Spleen (tissue), 11 donors: ENCODE data around the gene PTPRM. TPM values are rescaled to one million over a fixed set of nuclear protein-coding genes. Genes with fewer than 3 reads are reported as not detected.

Source experiments
- DNase-seq: peaks from one replicate; pipeline ENCODE4 v3.0.0-alpha.2; 2020
- H3K27ac ChIP-seq, 8 donors: fragments of 200-600 bp; sonication (generic) in 7 of 8; 1 replicate in 4 of 8; 2 replicates in 4 of 8; pipeline versions ENCODE4 v1.5.0 to v1.8.0; 2016 to 2021; ENCODE audit warnings: inconsistent platforms in 4 of 8, mild to moderate bottlenecking in 4 of 8, moderate library complexity in 1 of 8
- H3K27me3 ChIP-seq, 7 donors: fragments of 200-600 bp; sonication (generic) in 6 of 7; replicated peaks in 1 of 7; 1 replicate in 4 of 7; 2 replicates in 3 of 7; pipeline versions ENCODE4 v1.5.0 to v1.8.0; 2016 to 2021; ENCODE audit warnings: inconsistent platforms in 3 of 7, mild to moderate bottlenecking in 1 of 7
- H3K36me3 ChIP-seq, 6 donors: fragments of 200-600 bp; sonication (generic) in 5 of 6; 1 replicate in 4 of 6; 2 replicates in 2 of 6; pipeline versions ENCODE4 v1.5.0 to v1.8.0; 2016 to 2021; ENCODE audit warnings: inconsistent platforms in 2 of 6
- H3K4me1 ChIP-seq, 6 donors: fragments of 200-600 bp; sonication (generic) in 5 of 6; 1 replicate in 3 of 6; 2 replicates in 3 of 6; pipeline versions ENCODE4 v1.5.0 to v1.8.0; 2016 to 2021; ENCODE audit warnings: inconsistent platforms in 3 of 6
- H3K4me3 ChIP-seq, 8 donors: fragments of 200-600 bp; sonication (generic) in 7 of 8; 1 replicate in 4 of 8; 2 replicates in 4 of 8; pipeline versions ENCODE4 v1.5.0 to v1.8.0; 2016 to 2021; ENCODE audit warnings: inconsistent platforms in 4 of 8, mild to moderate bottlenecking in 4 of 8, moderate library complexity in 2 of 8
- H3K9me3 ChIP-seq, 8 donors: fragments of 200-600 bp; sonication (generic) in 7 of 8; 1 replicate in 4 of 8; 2 replicates in 4 of 8; pipeline versions ENCODE4 v1.5.0 to v1.8.0; 2016 to 2021; ENCODE audit warnings: inconsistent platforms in 4 of 8
- POLR2A ChIP-seq, 3 donors: fragments of 450-650 bp; IDR thresholded peaks; one replicate each; pipeline ENCODE4 v1.5.1; 2017; ENCODE audit warnings: antibody characterized with exemption in 3 of 3, mild to moderate bottlenecking in 1 of 3
- POLR2AphosphoS5 ChIP-seq, 3 donors: sonication (generic); formaldehyde crosslinking; IDR thresholded peaks; one replicate each; pipeline ENCODE4 v1.5.1; 2017; ENCODE audit warnings: antibody characterized with exemption in 3 of 3
- WGBS, 5 donors: extraction: QIAGEN DNeasy Blood & Tissue Kit in 3 of 5; methylation state at CpG; one replicate each; pipeline versions ENCODE4 v1.1.5 to v1.1.7; 2013 to 2018; 5-methylcytosine and 5-hydroxymethylcytosine counted together
- intact Hi-C: fragments of 100-400 bp; cut with DNase I; formaldehyde crosslinking; loops from one replicate; pipeline ENCODE4 v1.15.0; 2023; ENCODE audit warnings: low total_unique reads
- polyA plus RNA-seq, 3 donors: library from polyadenylated mRNA; stranded (reverse); fragments of 200-250 nt; gene quantifications; one replicate each; pipeline ENCODE4 v1.2.1, GENCODE V29; 2013
- total RNA-seq, 7 donors: library from RNA; depleted of rRNA in 3 of 7; stranded (reverse); fragments of >200 nt in 3 of 7; fragmentation: NEBNext Ultra II Directional in 4 of 7; extraction: Animal tissue kit (Norgen Biotek cat#: 25700) in 4 of 7; gene quantifications; one replicate each; pipeline versions ENCODE4 v1.1.0 to v1.2.1, GENCODE V29; 2016 to 2021
- TF ChIP-seq, protein P1 (sequence below), 11 experiments: fragments of 200-600 bp in 7 of 11; fragments of 450-650 bp in 4 of 11; sonication (generic) in 4 of 11; IDR thresholded peaks in 8 of 11; conservative IDR thresholded peaks in 3 of 11; 1 replicate in 7 of 11; 2 replicates in 4 of 11; pipeline versions ENCODE4 v1.4.0 to v1.8.0; 2016 to 2021; ENCODE audit warnings: antibody characterized with exemption in 11 of 11, inconsistent platforms in 4 of 11, mild to moderate bottlenecking in 1 of 11
- donor health status: healthy with polysubstance abuse.
- donor health status: DM: no; HTN: no; CAD: no; lungs with moderate emphysema.
- donor health status: DM: no; HTN: no; CAD: no.
- donor health status: Bipolar disorder and iron deficiency.
- donor health status: healthy.
- donor health status: DM: no; HTN: no; CAD: no.
- donor health status: DM: yes; HTN: yes; CAD: no.

The PTPRM gene
- total and polyA plus RNA-seq, 10 donors = 23.5 to 97.8 (median 62.8) TPM

DNA sequence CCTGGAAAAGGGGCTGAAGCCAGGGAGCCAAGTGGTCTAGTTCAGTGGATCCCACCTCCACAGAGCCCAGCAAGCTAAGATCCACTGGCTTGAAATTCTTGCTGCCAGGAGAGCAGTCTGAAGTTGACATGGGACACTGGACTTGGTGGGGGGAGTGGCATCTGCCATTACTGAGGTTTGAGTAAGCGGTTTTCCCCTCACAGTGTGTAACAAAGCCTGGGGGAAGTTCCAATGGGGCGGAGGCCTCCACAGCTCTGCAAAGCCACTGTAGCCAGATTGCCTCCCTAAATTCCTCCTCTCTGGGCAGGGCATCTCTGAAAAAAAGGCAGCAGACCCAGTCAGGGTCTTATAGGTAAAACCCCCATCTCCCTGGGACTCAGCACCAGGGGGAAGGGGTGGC lies 144.4 kb downstream of the PTPRM start:
- no peak for TF ChIP-seq POLR2A (IDR thresholded peaks at IDR 0.05)
- TF ChIP-seq, protein P1, sequence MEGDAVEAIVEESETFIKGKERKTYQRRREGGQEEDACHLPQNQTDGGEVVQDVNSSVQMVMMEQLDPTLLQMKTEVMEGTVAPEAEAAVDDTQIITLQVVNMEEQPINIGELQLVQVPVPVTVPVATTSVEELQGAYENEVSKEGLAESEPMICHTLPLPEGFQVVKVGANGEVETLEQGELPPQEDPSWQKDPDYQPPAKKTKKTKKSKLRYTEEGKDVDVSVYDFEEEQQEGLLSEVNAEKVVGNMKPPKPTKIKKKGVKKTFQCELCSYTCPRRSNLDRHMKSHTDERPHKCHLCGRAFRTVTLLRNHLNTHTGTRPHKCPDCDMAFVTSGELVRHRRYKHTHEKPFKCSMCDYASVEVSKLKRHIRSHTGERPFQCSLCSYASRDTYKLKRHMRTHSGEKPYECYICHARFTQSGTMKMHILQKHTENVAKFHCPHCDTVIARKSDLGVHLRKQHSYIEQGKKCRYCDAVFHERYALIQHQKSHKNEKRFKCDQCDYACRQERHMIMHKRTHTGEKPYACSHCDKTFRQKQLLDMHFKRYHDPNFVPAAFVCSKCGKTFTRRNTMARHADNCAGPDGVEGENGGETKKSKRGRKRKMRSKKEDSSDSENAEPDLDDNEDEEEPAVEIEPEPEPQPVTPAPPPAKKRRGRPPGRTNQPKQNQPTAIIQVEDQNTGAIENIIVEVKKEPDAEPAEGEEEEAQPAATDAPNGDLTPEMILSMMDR (IDR thresholded peaks at IDR 0.05 in 8 of 11, conservative IDR thresholded peaks at IDR 0.05 in 3 of 11) = no peak
- no peak for TF ChIP-seq POLR2AphosphoS5 (IDR thresholded peaks at IDR 0.05)
- no peak overlapping the region for H3K4me3 ChIP-seq
- peaks cover 0 to 36% (median 5%) of the 10 kb centered on the region in 8 donors for H3K9me3 ChIP-seq
- no peak overlapping the region for H3K27ac ChIP-seq
- no peak for DNase-seq
- H3K4me1 ChIP-seq = no peaks in the 10 kb centered on the region
- intact Hi-C loops = no loop called here
- 79 to 100% (median 92%) methylated on average over 2 of the region's 2 CpGs for WGBS, 5 donors
- no peaks in the 10 kb centered on the region for H3K36me3 ChIP-seq
- H3K27me3 ChIP-seq = no peaks in the 10 kb centered on the region

DNA sequence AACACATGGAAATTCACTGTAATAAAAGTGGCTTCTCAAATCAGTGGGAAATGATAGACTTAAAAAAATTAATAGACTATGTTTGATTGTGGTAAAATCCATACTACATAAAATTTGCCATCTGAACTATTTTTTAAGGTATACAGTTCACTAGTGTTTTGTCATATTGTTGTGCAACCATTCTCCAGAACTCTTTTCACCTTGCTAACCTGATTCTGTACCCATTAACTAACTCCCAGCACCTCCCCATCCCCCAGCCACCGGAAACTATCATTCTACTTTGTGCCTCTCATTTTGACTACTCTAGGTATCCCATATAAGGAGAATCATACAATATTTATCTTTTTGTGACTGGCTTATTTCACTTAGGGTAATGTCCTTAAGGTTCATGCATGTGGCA lies 153.3 kb downstream of the PTPRM start:
- Histone ChIP-seq H3K36me3 (no peaks in the 10 kb centered on the region), H3K27me3 (no peaks in the 10 kb centered on the region), H3K9me3 (peaks cover 0 to 37% (median 18%) of the 10 kb centered on the region in 8 donors), H3K27ac (no peak overlapping the region), H3K4me1 (no peaks in the 10 kb centered on the region), H3K4me3 (no peak overlapping the region)
- TF ChIP-seq POLR2A (IDR thresholded peaks at IDR 0.05) = no peak
- TF ChIP-seq POLR2AphosphoS5 (IDR thresholded peaks at IDR 0.05) = no peak
- TF ChIP-seq, protein P1 (IDR thresholded peaks at IDR 0.05 in 8 of 11, conservative IDR thresholded peaks at IDR 0.05 in 3 of 11) = no peak
- intact Hi-C loops = no loop called here
- WGBS, 5 donors = 75 to 95% (median 82%) methylated on average over 1 of the region's 1 CpG
- DNase-seq = no peak

DNA sequence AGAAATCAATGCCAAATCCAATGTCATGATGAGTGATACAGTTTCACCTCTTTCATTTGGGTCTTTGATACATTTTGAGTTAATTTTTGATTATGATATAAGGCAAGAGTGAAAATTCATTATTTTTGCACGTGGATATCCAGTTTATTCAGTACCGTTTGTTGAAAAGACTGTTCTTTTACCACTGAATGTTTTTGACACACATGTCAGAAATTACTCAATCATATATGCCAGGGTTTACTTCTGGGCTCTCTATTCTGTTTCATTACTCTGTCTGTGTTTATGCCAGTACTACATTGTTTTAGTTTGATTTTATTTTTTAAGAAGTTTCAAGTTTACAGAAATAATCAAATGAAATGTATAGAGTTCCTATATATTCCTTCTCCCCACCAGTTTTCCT lies 154.4 kb downstream of the PTPRM start:
- no peak for DNase-seq
- WGBS, 5 donors = 75 to 84% (median 80%) methylated on average over 2 of the region's 2 CpGs
- H3K4me3 ChIP-seq = no peak overlapping the region
- TF ChIP-seq, protein P1 (IDR thresholded peaks at IDR 0.05 in 8 of 11, conservative IDR thresholded peaks at IDR 0.05 in 3 of 11) = no peak
- TF ChIP-seq POLR2A (IDR thresholded peaks at IDR 0.05) = no peak
- H3K36me3 ChIP-seq = no peaks in the 10 kb centered on the region
- H3K4me1 ChIP-seq = no peaks in the 10 kb centered on the region
- intact Hi-C loops = no loop called here
- H3K27me3 ChIP-seq = no peaks in the 10 kb centered on the region
- no peak overlapping the region for H3K27ac ChIP-seq
- H3K9me3 ChIP-seq = peaks cover 0 to 25% (median 16%) of the 10 kb centered on the region in 8 donors

DNA sequence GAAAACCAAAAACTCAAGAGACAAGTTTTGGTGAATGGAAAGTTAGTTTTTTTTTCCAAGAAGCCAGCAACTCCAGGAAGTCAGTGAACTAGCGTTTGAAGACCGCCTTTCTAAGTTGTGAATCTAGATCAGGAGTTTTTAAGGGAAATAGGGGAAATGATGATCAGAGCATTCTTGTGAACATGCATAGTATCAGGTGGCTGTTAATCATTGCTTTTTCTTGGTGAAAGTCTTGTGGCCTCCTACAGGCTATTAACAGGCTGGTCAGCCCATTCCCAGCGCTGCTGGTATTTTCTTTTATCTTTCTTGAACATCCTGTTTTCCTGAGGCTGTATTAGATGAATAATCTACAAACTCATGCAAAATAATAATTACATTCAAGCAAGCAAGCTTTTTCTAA lies 155.8 kb downstream of the PTPRM start:
- intact Hi-C loops = no loop called here
- peaks cover 0 to 8% (median 0%) of the 10 kb centered on the region in 6 donors for H3K4me1 ChIP-seq
- peaks cover 0 to 11% (median 4%) of the 10 kb centered on the region in 8 donors for H3K9me3 ChIP-seq
- TF ChIP-seq POLR2A (IDR thresholded peaks at IDR 0.05) (no peak), POLR2AphosphoS5 (IDR thresholded peaks at IDR 0.05) (no peak)
- TF ChIP-seq, protein P1 (IDR thresholded peaks at IDR 0.05 in 8 of 11, conservative IDR thresholded peaks at IDR 0.05 in 3 of 11) = no peak
- H3K27me3 ChIP-seq = no peaks in the 10 kb centered on the region
- 71 to 86% (median 80%) methylated on average over 3 of the region's 3 CpGs for WGBS, 5 donors
- H3K4me3 ChIP-seq = no peak overlapping the region
- no peaks in the 10 kb centered on the region for H3K36me3 ChIP-seq
- H3K27ac ChIP-seq = no peak overlapping the region
- no peak for DNase-seq
